ENCODE measurements around the gene LDB3. TPM values are rescaled to one million over a fixed set of nuclear protein-coding genes. Genes with fewer than 3 reads are reported as not detected.

LDB3 gene
- polyA plus RNA-seq, 1 experiment = 0.83 TPM

DNA sequence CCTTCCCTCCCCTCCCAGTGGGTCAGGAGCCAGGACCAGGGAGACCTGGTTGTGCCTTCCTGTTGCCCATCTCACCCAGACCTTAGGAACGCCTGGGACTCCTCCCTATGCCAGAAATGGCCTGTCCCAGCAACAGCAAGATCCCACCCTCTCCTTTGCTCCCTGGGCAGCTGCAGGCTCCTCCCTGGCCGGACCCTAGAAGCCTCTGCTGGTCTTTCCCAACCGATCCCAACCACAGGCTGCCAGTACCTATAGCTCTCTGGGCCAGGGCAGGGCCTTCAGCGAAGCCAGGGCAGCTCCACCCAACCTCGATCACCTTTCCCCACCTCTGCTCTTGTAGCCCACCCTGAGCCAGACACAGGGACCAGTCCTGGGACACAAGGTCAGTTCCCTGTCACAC is 21.9 kb downstream of the LDB3 start:
- Histone ChIP-seq H3K36me3 (ENCODE audit: control insufficient read depth, insufficient read depth, low read length) (no peaks in the 10 kb centered on the region), H3K4me3 (ENCODE audit: low read depth, low read length) (no peak overlapping the region), H3K27me3 (ENCODE audit: control insufficient read depth, insufficient read depth, low read length) (no peaks in the 10 kb centered on the region)
- TF ChIP-seq, protein P1, sequence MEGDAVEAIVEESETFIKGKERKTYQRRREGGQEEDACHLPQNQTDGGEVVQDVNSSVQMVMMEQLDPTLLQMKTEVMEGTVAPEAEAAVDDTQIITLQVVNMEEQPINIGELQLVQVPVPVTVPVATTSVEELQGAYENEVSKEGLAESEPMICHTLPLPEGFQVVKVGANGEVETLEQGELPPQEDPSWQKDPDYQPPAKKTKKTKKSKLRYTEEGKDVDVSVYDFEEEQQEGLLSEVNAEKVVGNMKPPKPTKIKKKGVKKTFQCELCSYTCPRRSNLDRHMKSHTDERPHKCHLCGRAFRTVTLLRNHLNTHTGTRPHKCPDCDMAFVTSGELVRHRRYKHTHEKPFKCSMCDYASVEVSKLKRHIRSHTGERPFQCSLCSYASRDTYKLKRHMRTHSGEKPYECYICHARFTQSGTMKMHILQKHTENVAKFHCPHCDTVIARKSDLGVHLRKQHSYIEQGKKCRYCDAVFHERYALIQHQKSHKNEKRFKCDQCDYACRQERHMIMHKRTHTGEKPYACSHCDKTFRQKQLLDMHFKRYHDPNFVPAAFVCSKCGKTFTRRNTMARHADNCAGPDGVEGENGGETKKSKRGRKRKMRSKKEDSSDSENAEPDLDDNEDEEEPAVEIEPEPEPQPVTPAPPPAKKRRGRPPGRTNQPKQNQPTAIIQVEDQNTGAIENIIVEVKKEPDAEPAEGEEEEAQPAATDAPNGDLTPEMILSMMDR (IDR thresholded peaks at IDR 0.05; ENCODE audit: insufficient read depth, low read depth, low read length) = no peak
- ChIA-PET POLR2A (no interaction called here), CTCF (interaction anchor here (0.6 to 2.2 kb wide), 6 partner anchors 9 to 290 kb away, joined by 3 to 9 read pairs (median 3); no protein-coding TSS in a partner anchor)
- DNase-seq (ENCODE audit: low read depth) = no peak

DNA sequence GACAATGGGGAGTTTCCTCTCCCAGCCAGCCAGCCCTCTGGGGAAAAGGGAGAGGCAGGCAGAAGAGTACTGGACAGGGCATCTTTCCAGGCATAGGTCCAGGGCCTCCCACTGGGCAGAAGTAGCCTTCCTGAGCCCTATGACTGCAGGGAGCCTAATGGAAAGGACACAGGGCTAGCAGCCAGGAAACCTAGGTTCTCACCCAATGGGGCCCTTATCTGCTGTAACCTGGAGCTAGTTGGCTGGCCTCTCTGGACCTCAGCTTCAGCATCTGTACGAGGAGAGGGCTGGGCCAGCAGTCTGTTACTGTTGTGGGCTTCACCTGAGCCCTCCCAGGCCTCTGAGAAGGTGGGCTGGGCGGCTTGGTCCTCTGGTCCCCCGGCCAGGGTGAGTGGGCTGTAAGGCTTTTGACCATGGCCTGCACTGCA is 22.4 kb downstream of the LDB3 start:
- Histone ChIP-seq H3K36me3 (ENCODE audit: control insufficient read depth, insufficient read depth, low read length) (no peaks in the 10 kb centered on the region), H3K4me3 (ENCODE audit: low read depth, low read length) (no peak overlapping the region), H3K27me3 (ENCODE audit: control insufficient read depth, insufficient read depth, low read length) (0 out of 2 replicates have a peak, but pooled peaks cover under 1% of the 10 kb centered on the region)
- POLR2A ChIA-PET = no interaction called here
- CTCF ChIA-PET = interaction anchor here (0.9 kb wide), 2 partner anchors 209 to 291 kb away, joined by 3 to 4 read pairs; no protein-coding TSS in a partner anchor
- DNase-seq (ENCODE audit: low read depth) = no peak
- TF ChIP-seq, protein P1 (IDR thresholded peaks at IDR 0.05; ENCODE audit: insufficient read depth, low read depth, low read length) = no peak

DNA sequence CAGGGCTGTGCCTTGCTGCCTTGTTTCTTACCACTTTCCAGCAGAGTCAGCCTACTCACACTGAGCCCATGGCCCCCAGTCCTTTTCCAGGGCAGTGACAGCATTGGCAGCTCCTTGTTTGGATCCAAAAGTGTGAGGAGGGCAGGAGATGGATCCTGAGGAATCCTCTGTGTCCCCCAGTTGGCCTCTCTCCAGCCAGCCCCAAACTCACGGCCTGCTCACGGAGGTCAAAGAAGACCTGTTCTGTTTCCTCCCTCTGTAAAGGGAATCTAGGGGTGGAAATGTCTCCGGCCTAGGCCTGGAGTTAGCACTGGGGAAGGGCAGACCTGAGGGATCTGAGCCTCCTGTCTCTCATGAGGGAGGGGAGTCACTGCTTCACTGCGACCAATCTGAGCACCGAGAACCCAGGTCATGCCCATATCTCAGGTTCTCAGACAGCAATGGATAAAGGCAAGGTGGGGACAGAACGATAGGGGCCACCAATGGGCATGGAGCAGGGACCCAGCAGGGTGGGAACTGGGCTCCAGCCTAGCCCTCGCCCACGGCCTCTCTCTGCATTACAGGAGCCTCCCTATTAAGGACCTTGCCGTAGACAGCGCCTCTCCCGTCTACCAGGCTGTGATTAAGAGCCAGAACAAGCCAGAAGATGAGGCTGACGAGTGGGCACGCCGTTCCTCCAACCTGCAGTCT is 23.2 kb downstream of the LDB3 start:
- no peak for DNase-seq (ENCODE audit: low read depth)
- no peaks in the 10 kb centered on the region for H3K36me3 ChIP-seq (ENCODE audit: control insufficient read depth, insufficient read depth, low read length)
- ChIA-PET CTCF (interaction anchor here (4.6 kb wide), 1 partner anchor 208 kb away, joined by 54 read pairs; no protein-coding TSS in a partner anchor), POLR2A (no interaction called here)
- H3K27me3 ChIP-seq (ENCODE audit: control insufficient read depth, insufficient read depth, low read length) = peaks cover 1% of the 10 kb centered on the region; the same call in 1 of the 2 replicates
- no peak overlapping the region for H3K4me3 ChIP-seq (ENCODE audit: low read depth, low read length)
- TF ChIP-seq, protein P1 (IDR thresholded peaks at IDR 0.05; ENCODE audit: insufficient read depth, low read depth, low read length) = no peak

DNA sequence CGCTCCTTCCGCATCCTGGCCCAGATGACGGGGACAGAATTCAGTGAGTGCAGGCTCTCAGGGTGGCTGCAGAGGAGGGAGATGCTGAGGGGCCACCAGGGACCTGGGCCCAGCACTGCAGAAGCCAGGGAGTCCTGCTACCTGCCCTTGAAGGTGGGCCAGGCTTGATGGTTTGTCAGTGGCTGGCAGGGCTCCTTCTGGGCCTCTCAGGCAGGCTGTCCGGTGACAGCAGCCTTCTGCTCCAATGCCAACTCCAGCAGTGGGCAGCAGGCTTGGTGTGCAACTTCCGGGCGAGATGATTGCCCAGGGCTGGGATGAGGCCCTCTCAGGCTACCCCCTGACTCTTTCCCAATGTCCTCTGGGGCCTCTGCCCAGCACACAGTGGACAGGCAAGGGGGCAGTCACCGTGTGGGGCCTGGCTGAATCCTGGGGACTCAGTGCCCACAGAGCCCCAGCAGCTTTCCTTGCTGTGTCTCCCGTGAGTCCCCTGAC is 23.8 kb downstream of the LDB3 start:
- no peak overlapping the region for H3K4me3 ChIP-seq (ENCODE audit: low read depth, low read length)
- no peaks in the 10 kb centered on the region for H3K36me3 ChIP-seq (ENCODE audit: control insufficient read depth, insufficient read depth, low read length)
- ChIA-PET POLR2A (no interaction called here), CTCF (interaction anchor here (4.6 kb wide), 1 partner anchor 208 kb away, joined by 54 read pairs; no protein-coding TSS in a partner anchor)
- H3K27me3 ChIP-seq (ENCODE audit: control insufficient read depth, insufficient read depth, low read length) = peaks cover 1% of the 10 kb centered on the region; the same call in 1 of the 2 replicates
- DNase-seq (ENCODE audit: low read depth) = no peak
- TF ChIP-seq, protein P1 (IDR thresholded peaks at IDR 0.05; ENCODE audit: insufficient read depth, low read depth, low read length) = no peak

DNA sequence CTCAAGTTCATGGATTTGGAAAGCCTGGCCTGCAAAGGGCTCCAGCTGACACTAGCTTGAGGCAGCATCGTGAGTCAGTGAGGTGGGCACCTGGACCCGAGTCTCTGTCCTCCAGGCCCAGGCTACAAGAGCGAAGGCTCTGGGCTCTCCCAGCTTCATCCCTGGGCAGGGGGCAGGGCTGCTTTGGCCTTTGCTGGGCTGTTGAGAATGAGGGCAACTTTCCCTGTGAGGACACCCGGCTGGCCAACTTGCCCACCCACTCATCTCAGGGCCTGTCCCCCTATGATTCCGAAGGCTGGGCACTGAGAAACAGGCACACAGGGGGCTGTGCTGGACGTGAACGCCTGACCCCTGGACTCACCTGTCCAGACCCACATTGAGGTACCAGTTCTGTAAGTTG is 24.4 kb downstream of the LDB3 start:
- TF ChIP-seq, protein P1 (IDR thresholded peaks at IDR 0.05; ENCODE audit: insufficient read depth, low read depth, low read length) = no peak
- CTCF ChIA-PET = interaction anchor here (1.0 to 4.6 kb wide), 12 partner anchors 9 to 268 kb away, joined by 3 to 54 read pairs (median 10); partner anchors contain the start of gene BMPR1A
- no peak for DNase-seq (ENCODE audit: low read depth)
- Histone ChIP-seq H3K36me3 (ENCODE audit: control insufficient read depth, insufficient read depth, low read length) (no peaks in the 10 kb centered on the region), H3K4me3 (ENCODE audit: low read depth, low read length) (no peak overlapping the region), H3K27me3 (ENCODE audit: control insufficient read depth, insufficient read depth, low read length) (peaks cover 1% of the 10 kb centered on the region; the same call in 1 of the 2 replicates)
- POLR2A ChIA-PET = no interaction called here

Data from BJ (cell line).